Inflammatory macrophage (primary cell): ENCODE measurements around the gene MAP1LC3C.
"Not testable (repeated sequence)": the region's sequence is repeated elsewhere in the genome, so short reads cannot be mapped to it uniquely, and the experiment has no call there.

ENCODE experiments used
- DNase-seq, 2 donors: peaks; one replicate each; pipeline ENCODE4 v3.0.0-alpha.2; 2020 to 2022

The MAP1LC3C gene

DNA sequence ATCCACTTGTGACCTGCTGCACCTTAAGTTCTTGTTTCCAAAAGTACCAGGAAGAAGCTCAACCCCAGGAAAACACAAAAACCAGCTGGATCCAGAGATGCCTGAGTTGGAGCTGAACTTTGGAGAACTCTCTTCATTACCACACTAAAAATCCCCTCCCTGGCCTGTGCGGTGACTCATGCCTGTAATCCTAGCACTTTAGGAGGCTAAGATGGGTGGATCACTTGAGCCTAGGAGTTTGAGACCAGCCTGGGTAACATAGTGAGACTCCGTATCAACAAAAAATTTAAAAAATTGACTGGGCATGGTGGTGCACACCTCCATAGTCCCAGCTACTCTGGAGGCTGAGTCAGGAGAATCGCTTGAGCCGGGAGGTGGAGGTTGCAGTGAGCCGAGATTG lies 6.2 kb downstream of the MAP1LC3C start:
- DNase-seq: no peak

DNA sequence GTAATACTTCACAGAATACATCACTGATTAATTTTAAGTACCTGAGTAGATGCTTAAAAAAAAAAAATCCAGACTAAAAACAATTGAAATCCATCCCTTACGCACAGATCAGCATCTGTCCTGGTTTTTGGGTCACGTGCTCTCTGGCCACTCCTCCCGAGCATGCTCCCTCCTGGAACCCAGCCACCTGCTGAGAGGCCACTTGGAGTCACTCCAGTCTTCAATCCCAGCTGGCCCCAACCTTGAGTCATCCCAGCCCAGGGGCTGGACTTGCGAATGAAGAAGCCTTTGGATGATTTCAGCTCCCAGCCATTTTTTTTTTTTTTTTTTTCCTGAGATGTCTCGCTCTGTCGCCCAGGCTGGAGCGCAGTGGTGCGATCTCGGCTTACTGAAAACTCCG lies 8.9 kb downstream of the MAP1LC3C start:
- no peak for DNase-seq

DNA sequence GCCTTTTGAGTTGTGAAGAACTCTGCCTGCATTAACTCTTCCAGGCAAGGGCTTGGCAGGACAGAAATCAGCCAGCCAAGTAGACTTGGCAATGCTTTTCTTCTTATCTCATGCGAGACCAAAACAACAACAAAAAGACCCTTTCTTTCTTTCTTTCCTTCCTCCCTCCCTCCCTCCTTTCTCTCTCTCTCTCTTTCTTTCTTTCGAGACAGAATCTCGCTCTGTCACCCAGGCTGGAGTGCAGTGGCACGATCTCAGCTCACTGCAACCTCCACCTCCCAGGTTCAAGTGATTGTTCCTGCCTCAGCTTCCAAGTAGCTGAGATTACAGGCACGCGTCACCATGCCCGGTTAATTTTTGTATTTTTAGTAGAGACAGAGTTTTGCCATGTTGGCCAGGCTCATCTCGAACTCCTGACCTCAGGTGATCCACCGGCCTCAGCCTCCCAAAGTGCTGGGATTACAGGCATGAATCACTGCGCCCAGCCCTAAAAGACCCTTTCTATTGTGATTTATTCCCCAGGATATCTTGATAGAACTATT lies 10.4 kb downstream of the MAP1LC3C start:
- not testable (repeated sequence) for DNase-seq

DNA sequence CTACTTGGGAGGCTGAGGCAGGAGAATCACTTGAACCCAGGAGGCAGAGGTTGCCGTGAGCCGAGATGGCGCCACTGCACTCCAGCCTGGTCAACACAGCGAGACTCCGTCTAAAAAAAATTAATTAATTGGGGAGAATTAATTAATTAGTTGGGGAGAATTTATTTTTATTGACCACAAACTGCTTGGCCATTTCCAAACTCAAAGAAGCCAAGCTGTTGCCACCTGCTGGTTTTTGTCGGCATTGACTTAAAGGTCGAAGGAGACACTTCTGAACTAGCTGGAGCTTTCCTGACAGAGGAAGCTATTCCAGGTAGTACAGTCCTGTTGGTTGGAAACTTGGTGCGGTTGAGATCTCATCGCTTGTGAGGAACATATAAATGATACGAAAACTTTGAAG lies 13.1 kb downstream of the MAP1LC3C start:
- peak; percentile 49 to 61 for DNase-seq

DNA sequence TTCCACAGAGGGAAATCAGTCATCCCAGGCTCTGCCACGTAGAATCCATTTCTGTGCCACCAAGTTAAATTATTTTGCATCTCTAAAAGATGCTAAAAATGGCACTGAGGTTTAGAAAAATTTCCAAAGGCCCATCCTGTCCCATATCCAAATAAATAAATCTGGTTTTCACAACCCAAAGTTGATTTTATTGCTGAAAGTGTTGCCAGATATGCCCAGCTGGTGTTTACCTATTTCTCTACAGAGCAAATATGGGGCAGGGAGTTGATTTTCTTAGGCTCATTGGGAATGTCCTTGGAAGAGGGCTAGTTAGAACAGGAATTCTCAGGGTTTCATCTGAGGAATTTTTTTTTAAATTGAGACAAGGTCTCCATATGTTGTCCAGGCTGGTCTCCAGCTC lies 19.0 kb downstream of the MAP1LC3C start:
- DNase-seq: no peak

DNA sequence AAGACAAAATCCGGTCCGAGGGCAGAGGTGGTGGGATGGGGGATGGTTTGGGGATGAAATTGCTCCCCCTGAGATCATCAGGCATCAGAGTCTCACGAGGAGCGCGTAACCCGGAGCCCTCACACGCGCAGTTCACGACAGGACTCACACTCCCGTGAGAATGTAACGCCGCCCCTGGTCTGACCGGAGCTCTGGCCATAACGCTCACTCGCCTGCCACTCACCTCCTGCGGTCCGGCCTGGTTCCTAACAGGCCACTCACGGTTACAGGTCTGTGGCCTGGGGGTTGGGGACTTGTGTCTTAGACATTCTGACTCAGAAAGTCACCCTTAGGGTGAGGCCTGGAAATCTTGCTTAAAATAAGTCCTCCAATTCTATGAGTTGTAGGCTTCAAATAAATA lies 19.8 kb downstream of the MAP1LC3C start:
- DNase-seq: no peak

DNA sequence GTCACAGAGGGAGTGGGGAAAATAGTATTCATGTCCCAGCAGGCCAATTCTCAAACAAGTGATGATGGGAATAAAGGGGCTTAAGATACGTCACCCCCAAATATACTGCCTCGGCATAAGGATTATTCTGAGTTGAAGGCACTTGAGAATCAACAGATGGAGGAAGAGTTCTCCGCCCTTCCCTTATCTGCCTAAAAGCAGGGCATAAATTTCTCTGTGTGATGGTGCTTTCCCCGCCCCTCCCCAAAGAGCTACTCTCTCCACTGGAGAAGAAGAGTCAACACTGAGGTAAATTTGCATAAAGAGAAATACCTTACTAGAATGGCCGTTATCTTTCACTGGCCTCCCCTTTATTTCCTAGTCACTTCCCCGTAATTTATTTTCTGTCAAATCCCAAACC lies 22.7 kb downstream of the MAP1LC3C start:
- DNase-seq: no peak

DNA sequence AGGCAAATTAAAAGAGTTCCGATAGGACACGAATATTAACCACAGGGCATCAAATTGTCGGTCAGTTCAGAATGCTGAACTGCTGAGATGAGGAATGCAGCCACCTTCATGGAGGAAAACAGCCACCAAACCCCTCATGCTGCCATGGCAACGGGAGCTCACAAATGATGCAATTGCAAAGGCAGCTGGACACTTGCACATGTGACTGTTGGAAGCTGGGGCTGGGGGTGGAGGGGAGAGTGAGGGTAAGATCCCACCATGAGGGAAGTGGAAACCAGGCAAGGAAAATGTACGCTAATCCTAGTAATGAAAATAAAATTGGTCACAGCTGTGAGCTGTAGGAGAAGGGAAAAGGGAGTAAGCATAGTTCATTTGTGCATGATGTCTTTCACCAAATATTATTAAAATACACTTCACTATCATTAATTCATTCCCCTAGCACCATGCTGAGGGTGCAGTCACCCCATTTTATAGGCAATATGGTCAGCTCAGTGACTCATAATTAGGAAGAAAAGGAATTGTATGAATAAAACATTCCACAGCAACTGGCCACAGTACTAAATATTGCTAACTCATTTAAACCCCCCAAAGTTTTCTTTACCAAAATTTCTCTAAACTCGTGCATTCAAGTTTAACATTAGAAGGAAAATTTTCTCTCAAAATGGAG lies 26.1 kb downstream of the MAP1LC3C start:
- no peak for DNase-seq

DNA sequence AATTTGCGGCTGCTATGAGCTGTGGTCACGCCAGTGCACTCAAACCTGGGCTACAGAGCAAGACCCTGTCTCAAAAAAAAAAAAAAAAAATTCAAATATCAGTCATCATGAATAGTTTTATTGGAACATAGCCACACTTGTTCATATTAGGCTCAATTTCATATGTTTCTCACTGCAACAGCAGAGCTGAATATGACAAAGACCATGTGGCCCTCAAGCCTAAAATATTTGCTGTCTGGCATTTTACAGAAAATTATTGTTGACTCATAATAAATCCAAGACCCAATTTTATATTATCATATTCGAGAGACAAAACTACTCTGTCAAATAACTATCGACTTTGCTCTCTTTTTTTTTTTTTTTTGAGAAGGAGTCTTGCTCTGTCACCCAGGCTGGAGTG lies 30.3 kb downstream of the MAP1LC3C start:
- no peak for DNase-seq

DNA sequence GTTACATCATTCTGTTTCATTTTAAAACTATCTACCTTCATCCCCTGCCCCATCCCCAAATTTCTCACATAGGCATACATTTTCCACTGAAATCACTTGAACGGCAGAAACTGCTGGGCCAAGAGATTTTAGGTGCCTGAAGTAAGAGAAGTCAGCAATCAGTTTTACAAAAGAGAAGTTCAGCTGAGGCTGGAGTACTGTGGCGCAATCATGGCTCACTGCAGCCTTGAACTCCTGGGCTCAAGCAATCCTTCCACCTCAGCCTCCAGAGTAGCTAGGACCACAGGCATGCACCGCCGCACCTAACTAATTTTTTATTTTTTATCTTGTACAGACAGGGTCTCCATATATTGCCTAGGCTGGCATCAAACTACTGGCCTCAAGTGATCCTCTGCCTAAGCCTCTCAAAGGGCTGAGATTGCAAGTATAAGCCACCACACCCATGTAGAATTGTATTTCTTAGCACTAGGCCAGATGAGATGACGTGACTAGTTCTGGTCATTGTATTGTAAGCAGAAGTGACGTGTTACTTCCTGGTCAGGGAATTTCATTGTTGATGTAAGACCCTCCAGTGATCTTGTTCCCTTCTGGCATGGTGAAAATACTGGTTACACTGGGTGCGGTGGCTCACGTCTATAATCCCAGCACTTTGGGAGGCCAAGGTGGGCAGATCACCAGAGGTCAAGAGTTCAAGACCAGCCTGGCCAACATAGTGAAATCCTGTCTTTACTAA lies 34.2 kb downstream of the MAP1LC3C start:
- DNase-seq: peak; percentile 66 to 72

DNA sequence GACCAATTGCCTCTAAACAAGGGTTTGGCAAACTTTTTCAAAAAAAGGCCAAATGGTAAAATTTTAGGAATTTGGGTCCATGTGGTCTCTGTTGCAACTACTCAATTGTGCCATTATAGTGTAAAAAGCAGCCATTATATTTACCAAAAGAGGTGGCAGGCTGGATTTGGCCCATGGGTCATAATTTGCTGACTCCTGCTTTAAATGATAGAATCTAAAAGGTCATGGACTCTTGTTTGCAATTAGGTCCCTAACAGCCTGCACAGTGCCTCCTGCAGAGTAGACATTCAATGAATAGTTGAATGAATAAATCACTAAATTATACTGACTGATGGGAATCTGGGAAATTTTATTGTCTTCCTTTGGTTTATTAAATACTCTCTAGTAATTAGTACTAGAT lies 35.2 kb downstream of the MAP1LC3C start:
- DNase-seq: no peak

DNA sequence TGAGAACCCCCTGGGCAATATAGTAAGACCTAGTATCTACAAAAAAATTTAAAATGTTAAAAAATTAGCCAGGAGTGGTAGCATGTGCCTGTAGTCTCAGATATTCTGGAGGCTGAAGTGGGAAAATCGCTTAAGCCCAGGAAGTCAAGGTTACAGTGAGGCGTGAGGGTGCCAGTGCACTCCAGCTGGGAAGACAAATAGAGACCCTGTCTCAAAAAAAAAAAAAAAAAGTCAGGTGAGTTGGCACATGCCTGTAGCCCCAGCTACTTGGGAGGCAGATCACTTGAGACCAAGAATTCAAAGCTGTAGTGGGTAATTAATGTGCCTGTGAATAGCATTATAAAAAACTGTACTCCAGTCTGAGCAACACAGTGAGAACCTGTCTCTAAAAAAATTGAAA lies 36.7 kb downstream of the MAP1LC3C start:
- no peak for DNase-seq

DNA sequence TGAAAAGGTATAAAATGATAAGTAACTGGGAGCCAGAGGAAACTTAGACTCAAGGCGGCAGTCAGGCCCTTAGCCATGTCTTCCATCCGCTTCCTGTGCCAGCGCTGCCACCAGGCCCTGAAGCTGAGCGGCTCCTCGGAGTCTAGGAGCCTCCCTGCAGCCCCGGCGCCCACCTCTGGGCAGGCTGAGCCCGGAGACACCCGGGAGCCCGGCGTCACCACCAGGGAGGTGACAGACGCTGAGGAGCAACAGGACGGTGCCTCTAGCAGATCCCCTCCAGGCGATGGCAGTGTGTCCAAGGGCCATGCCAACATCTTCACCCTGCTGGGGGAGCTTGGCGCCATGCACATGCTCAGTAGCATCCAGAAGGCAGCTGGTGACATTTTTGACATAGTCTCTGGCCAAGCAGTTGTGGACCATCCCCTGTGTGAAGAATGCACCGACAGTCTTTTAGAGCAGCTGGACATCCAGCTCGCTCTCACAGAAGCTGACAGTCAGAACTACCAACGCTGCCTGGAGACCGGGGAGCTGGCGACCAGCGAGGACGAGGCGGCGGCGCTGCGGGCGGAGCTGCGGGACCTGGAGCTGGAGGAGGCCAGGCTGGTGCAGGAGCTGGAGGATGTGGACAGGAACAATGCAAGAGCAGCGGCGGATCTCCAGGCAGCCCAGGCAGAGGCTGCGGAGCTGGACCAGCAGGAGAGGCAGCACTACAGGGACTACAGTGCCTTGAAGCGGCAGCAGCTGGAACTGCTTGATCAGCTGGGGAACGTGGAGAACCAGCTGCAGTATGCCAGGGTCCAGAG lies 41.0 kb downstream of the MAP1LC3C start, which contains the start of gene BECN2:
Gene BECN2 (plus strand): TSS at position 76 of the 803 bp plus-strand sequence. CDS start 0 bp downstream, at position 76.
- no peak for DNase-seq

DNA sequence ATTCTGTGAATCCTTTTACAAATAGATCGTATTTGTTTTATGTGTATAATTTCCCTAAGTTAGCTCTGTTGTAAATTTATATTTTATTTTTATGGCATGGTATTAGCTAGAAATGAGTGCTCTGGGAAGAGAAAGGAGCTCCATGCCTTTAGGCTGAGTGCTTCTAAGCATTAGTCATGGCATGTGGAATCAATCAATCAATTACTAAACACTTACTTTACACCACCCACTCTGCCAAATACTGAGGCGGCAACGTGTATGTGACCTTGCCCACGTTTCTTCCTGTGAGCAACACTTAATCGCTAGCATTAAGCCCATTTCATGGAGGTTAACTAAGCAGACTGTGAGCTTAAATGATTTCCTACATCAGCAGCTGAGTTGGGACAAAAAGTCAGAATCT lies 48.5 kb downstream of the MAP1LC3C start:
- DNase-seq: no peak

DNA sequence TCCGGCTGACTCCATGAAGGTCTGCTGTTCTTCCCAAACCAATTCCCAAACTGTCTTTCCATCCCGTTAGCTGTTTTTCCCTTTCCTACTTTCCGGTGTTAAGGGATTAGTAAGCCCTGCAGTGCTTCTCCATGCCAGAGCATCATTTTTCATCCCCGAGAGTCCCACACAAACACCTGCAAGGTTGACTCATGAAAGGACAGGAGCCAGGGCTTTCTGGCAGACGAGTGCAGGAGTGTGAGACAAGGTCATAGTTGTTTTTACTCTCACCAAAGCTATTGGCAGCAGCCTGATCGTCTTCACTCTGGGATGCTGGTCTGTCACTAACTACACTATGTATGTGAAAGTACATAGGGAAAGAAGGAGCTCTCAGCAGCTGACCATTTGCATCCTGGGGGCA lies 51.5 kb downstream of the MAP1LC3C start:
- DNase-seq: no peak
